GM19455 (cell line): ENCODE results near the gene HAUS8.

Experiments
- ATAC-seq: cut with Tn5 transposase; IDR thresholded peaks from one replicate; pipeline ENCODE4 v1.9.1; 2021; ENCODE audit not compliant: unreplicated experiment

The HAUS8 gene

DNA sequence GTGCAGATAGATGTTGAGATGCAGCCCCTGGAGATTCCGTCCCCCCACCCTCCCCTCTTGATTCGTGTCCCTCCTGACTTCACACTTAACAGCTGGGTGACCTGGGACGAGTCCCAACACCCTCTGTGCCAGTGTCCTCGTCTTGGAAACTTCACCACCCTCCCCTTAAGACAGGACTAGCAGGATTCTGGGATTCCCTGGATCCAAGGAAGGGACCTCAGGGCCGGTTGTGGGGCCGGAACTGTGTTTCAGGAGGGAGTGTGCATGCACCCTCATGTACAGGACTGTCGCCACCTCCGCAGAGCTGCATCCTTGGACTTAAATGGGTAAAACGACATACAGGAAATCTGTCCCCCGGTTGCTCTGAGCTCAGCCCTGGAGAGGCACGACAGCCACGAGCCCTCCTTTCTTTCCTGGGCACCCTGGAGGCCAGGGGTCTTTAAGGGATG, 1.3 kb upstream of the HAUS8 start:
- ATAC-seq = no peak

DNA sequence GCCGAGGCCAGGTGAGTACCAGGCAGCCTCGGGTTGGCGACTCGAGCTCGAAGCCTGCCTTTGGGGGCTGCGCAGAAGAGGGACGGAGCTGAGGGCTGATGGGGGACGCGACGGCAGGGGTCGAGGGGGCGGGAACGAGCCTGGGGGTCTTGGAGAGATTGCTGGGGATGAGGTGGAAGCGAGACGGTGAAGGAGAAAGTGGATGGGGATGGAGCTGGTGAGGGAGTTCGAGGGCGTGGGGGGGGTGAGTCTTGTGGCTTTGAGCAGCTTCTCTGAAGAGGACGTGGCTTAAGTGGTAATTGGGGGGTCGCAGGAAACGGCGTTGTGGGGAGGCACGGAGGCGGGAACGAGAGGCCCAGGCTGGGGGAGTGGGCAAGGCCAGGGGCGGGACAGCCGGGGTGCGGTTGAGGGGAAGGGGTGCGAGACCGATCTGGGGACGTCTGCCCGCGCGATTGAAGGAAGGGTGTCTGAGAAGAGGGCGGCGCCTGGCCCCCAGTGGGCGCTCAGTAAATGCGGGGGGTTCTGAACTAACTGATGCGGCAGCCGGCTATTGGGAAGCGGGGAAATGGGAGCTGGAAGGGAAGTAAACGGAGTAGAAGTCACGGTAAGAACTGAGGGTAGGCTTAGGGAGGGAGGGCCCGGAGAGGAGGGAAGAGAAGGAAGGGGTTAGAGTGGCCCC, 751 bp upstream of the HAUS8 start:
- no peak for ATAC-seq

DNA sequence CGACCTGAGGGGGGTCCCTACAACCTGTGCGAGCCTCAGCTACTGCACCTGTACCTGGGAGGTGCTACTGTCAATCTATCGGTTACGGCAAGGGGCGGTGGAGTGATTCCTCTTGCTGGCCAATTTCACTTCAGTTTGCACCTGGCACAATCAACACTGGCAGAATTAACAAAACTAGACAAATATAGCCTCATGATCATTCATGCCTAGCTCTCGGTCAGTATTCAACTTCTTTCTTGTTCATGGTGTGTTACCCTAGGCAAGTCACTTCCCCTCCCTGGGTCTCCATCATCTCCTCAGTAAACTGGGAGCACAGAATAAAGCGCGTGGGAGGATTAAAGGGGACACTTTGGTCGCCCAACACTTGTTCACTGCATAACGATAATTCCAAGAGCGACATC, 618 bp downstream of the HAUS8 start:
- peak; percentile 2 for ATAC-seq

GRCh38 chr19:17073869-17074633, 1.2 kb downstream of the HAUS8 start:
- ATAC-seq = no peak

GRCh38 chr19:17070912-17071311, 4.3 kb downstream of the HAUS8 start:
- no peak for ATAC-seq

DNA sequence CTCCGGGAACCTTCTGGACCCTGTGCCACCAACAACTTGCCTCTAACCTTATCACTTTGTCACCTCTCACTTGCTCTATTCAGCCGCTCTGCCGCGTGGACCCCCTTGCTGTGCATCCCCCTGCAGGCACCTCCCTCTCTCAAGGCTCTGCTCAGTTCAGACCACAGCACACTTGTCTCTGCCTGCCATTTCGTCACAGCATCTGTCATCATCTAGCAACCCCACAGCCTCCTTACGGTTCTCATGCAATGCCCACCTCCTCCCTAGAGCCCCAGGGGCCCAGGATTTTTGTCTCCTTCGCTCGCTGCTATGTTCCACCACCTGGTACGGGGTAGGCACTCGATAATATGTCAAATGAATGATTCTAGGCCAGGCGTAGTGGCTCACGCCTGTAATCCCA, 4.8 kb downstream of the HAUS8 start:
- no peak for ATAC-seq

DNA sequence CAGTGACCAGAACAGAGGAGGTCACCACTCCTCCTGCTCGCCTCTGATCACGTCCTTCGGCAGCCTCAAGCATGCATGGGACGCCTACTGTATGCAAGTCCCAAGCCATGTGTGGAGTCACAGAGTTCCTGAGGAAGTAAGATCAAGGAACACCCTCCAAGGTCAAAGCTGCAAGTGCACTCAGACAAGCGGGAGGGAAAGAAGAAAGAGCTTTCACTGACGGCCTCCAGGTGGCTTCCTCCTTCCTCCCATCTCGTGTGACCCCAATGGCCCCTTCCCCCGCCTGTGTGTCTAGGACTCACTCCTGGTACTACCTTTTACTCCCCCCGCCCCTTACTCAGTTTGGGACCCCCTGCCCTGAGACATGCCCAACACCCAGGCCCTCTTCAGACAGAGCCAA, 6.1 kb downstream of the HAUS8 start:
- no peak for ATAC-seq

GRCh38 chr19:17063428-17063827, 11.8 kb downstream of the HAUS8 start:
- no peak for ATAC-seq

- ATAC-seq = no peak
These were observed 13.6 kb downstream of the HAUS8 start for GRCh38 chr19:17061691-17062090.

DNA sequence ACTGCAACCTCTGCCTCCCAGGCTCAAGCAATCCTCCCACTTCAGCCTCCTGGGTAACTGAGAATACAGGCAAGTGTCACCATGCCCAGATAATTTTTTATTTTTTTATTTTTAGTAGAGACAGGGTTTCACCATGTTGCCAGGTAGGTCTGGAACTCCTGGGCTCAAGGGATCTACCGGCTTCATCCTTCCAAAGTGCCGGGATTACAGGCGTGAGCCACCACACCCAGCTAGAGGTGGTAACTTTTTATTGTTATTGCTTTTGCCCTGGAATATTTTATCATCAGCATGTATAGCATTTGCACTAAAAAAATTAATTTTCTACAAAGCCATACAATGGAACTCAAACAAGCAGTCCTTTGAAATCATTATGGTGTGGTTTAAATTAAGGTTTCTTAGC, 14.0 kb downstream of the HAUS8 start:
- no peak for ATAC-seq

DNA sequence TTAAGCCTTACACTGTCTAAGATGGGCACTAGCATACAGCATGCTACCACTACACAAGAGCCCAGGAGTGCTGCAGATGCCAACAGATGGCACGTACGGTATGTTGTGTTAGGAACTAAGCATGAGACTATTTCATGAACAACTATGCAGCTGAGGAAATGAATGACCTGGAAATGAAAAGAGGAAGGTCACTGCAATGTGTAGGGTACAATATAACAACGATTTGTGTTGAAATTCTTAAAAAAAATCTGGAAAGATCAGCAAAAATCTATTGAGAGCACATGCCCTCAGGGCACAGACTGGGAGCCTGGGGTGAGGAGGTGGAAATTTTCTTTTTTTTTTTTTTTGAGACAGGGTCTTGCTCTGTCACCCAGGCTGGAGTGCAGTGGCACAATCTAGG, 14.4 kb downstream of the HAUS8 start:
- ATAC-seq = no peak

GRCh38 chr19:17058236-17058635, 17.0 kb downstream of the HAUS8 start:
- no peak for ATAC-seq

- ATAC-seq = no peak
These were observed 19.6 kb downstream of the HAUS8 start for GRCh38 chr19:17055636-17056035.

GRCh38 chr19:17054746-17055145, 20.5 kb downstream of the HAUS8 start:
- no peak for ATAC-seq

DNA sequence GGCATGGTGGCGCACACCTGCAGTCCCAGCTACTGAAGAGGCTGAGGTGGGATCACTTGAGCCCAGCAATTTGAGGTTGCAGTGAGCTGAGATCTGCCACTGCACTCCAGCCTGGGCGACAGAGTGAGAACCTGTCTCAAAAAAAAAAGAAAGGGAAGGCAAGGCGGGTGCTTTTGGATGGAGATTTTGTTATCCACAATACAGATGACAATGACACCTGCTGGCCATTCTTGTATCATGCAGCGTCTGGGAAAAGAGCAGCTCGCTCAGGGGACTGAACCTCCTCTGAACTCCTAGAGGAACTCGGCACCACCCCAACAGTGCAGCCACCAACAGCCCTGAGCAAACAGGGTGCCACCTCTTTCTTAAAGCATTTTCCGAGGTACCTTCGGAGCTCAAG, 22.8 kb downstream of the HAUS8 start:
- no peak for ATAC-seq

GRCh38 chr19:17049711-17050280, 25.5 kb downstream of the HAUS8 start:
- no peak for ATAC-seq

- no peak for ATAC-seq
These were observed 26.3 kb downstream of the HAUS8 start for GRCh38 chr19:17048885-17049453.

GRCh38 chr19:17045907-17046502, 29.2 kb downstream of the HAUS8 start:
- no peak for ATAC-seq

- no peak for ATAC-seq
These were observed 31.5 kb downstream of the HAUS8 start for GRCh38 chr19:17043744-17044143.

GRCh38 chr19:17041976-17042375, 33.3 kb downstream of the HAUS8 start:
- ATAC-seq = no peak

- ATAC-seq = no peak
These were observed 37.2 kb downstream of the HAUS8 start for GRCh38 chr19:17037966-17038500.
